ENCODE data around the gene B4GAT1. TPM values are rescaled to one million over a fixed set of nuclear protein-coding genes. Genes with fewer than 3 reads are reported as not detected.

B4GAT1 gene
- total and polyA plus RNA-seq, 2 of the 13 experiments (the other 11 are each of a cell fraction or from before 2014, with no cell fraction given): 40.4 to 109 TPM

GRCh38 chr11:66336234-66337102 is 11.0 kb downstream of the B4GAT1 start, which contains the start of gene RIN1 (continued):
- no peak for TF ChIP-seq SNAPC4 (CRISPR knock-in tag; IDR thresholded peaks at IDR 0.05)
- TF ChIP-seq KLF11 (CRISPR knock-in tag; IDR thresholded peaks at IDR 0.05): no peak
- no peak for TF ChIP-seq ZNF136 (CRISPR knock-in tag; IDR thresholded peaks at IDR 0.05; ENCODE audit: low read depth)
- TF ChIP-seq IRF1 (CRISPR knock-in tag; IDR thresholded peaks at IDR 0.05; ENCODE audit: low read depth): 0 out of 2 replicates have a peak, but pooled peaks have one; percentile 31
- TF ChIP-seq ZNF678 (CRISPR knock-in tag; IDR thresholded peaks at IDR 0.05): no peak
- TF ChIP-seq ZNF740 (CRISPR knock-in tag; IDR thresholded peaks at IDR 0.05): no peak
- TF ChIP-seq RNF2 (conservative IDR thresholded peaks at IDR 0.05; ENCODE audit: low read depth): 0 out of 2 replicates have a peak, but pooled peaks have one; percentile 65
- TF ChIP-seq ZZZ3 (CRISPR knock-in tag; IDR thresholded peaks at IDR 0.05; ENCODE audit: borderline replicate concordance): no peak
- TF ChIP-seq ARNT (IDR thresholded peaks at IDR 0.05): no peak
- no peak for TF ChIP-seq MTF2 (CRISPR knock-in tag; IDR thresholded peaks at IDR 0.05; ENCODE audit: borderline replicate concordance)
- no peak for TF ChIP-seq ZNF276 (CRISPR knock-in tag; IDR thresholded peaks at IDR 0.05; ENCODE audit: low read depth)
- TF ChIP-seq NFIC (IDR thresholded peaks at IDR 0.05; ENCODE audit: low read length): no peak
- TF ChIP-seq HES4 (CRISPR knock-in tag; IDR thresholded peaks at IDR 0.05; ENCODE audit: borderline replicate concordance): no peak
- TF ChIP-seq ZNF614 (CRISPR knock-in tag; IDR thresholded peaks at IDR 0.05; ENCODE audit: borderline replicate concordance): peak; percentile 93
- TF ChIP-seq ZNF281 (CRISPR knock-in tag; IDR thresholded peaks at IDR 0.05; ENCODE audit: borderline replicate concordance): no peak; the same call in 1 of the 2 replicates
